B cell (primary cell): ENCODE measurements around the gene CAPN3.

ENCODE experiments used
- CTCF ChIP-seq: fragments of 200-600 bp; IDR thresholded peaks from one replicate; pipeline ENCODE4 v1.8.0; 2022; ENCODE audit warnings: antibody characterized with exemption, mild to moderate bottlenecking
- EZH2 ChIP-seq: IDR thresholded peaks from 2 replicates; pipeline ENCODE4 v1.6.1; 2012; ENCODE audit warnings: borderline replicate concordance, low read depth, mild to moderate bottlenecking, moderate library complexity, low read length; ENCODE audit not compliant: insufficient read depth, poor library complexity, severe bottlenecking

GRCh38 chr15:42385206-42385979, 26.1 kb downstream of the CAPN3 start:
- TF ChIP-seq CTCF (no peak), EZH2 (no peak)
